ENCODE results near the gene PLXNA4.

Gene PLXNA4

DNA sequence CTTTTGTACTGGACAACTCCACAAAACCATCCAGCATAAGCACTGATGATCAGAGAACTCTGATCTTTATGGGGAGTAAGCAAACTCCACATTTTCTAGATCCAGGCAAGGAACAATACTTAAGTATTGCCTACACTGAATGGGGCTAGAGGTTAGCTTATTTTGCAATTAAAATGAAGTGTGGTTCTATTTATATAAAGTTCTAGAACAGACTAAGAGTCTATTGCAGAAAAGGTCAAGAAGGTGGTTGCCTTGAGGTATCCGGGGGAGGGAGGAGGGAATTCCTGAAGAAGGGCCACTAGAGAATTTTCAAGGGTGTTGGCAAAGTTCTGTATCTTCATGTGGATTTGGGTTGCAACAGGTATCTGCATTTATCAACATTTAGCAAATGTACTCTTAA is 477.9 kb downstream of the PLXNA4 start:
- no peak for DNase-seq

DNA sequence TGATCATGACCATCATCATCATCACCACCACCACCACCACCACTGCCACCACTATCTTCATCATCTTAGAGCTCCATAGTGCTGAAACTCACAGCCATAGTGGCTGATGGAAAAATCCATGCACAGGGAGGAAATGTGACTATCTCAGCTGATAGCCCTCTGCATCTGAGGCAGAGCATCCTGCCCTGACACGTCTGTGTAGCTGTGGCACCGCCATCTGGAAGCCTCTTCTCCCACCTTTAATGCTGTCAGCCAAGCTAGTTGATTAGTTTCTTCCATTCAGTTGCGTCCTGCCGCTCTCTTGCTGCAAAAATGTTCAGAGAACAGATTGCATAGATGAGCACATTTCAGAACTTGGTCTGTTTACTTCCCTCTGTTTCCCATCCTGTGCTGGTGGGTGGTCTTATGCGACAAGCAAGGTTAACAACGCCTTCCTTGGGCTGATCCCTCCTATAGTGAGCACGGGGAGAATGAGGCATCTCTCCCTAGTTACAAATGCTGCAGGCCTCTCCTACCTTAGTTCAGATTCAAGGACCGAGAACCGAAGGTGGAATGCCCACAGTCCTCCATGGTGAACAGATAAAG is 478.6 kb downstream of the PLXNA4 start:
- DNase-seq: no peak

DNA sequence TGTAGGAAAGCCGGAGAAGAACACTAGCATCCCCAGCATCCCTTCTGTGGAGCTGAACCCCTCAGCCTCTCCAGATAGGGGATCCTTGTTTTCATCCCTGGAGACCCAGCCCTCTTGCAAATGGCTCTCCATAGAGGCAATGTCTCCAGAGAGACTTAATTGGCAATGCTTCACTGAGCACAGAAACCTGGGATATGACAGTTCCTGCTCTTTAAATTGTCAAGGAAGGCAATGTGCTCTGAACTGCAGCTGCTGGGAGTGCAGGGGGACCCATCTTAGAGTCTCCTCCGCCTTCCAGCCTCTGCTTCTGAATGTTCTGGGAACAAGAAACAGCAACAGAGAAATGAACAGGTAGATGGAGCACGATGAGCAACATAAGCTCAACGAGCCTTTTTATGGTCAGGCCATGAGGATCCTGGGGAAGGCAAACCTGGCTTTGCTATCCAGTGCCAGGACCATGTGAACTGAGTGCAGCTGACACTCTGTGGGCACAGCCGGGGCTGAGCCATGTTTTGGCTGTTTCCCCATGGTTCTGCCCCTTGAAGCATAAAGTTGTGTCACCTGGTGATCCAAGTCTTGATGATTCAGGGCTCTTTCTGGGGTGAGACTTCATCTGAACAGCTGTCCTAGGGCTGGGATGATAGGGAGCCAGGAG is 481.0 kb downstream of the PLXNA4 start:
- DNase-seq: no peak

DNA sequence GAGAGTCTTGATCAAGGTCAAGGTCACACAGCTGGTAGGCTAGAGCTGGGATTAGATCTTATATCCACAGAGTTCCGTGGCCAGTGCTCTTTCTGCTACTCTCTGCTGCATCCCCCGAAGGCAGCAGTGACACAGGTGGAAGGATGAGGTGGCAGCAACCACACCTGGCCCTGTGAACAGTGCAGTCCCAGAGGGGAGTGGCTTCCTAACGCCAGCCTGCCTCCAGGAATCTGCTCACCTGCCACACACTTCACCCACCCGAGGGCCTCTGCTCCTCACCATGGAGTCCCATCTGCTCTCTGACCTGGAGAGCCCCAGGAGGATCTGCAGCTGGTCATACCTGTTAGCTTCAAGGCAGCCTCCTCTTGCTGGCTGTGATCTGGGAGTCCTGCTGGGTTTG is 484.2 kb downstream of the PLXNA4 start:
- no peak for DNase-seq

DNA sequence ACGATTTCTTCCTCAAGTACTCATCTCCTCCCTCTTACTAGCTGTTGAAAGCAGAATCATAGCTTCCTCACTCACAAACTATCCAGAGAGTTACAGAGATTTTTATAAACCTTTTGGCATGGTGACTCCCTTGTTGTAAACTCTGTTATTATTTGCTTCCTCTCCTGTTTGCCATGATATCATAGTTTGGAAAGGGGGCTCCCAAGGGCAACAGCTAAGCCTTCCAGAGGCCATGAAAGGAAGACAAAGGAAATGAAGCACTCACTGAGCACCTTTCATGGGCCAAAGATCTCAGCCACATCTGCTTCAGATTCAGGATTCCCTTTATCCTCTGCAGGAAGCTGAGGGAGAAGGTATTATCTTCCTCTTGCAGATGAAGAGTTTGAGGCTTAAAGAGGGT is 484.6 kb downstream of the PLXNA4 start:
- no peak for DNase-seq

DNA sequence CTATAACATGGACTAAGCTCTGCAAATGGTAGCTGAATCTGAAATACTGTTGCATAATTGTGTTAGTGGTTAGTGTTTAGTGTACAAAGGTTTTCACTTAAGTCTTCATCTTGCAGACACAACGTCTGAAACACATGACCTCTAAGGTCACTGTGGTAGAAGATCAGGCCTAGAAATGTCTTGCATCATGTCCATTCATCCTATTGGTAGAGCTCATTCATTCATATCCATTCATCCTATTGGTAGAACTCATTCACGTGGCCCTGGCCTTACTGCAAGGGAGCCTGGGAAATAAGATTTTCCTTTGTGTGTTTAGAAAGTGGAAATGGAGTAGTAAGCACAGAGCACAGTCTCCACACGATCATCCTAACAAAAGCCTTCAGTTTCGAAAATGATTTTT is 485.8 kb downstream of the PLXNA4 start:
- no peak for DNase-seq

DNA sequence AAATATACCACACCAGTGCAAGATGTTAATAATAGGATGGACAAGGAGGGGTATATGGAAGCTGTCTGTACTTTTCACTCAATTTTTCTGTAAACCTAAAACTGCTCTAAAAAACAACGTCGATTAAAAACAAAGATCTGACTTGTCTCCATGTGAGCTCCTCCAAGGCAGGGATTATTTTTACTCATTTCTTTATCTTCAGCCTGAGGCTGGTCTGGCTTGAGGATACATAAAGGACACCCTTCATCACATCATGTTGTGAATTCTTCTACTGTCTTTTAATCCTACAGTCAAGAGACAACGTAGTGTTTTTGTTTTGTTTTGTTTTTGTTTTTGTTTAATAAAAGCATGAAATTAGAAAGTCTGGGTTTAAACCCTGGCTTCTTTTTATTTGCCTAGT is 486.9 kb downstream of the PLXNA4 start:
- DNase-seq: no peak

DNA sequence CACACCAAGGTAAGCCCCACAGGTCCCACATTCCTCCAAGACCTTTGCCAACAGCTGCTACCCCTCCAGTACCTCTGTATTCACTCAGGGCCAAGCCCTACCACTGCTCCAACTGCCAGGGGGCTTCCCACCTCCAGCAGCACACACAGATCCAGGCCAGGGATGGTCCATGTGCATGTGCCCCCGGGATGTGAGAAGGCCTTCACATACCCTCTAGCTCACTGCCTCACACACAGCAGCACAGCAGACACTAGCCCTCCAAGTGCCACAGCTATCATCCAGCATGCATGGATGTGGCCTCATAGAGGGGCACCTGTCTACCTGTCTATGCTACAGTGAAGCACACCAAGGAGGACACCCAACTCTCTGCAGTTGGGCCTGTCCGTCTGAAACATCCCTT is 488.8 kb downstream of the PLXNA4 start:
- no peak for DNase-seq

DNA sequence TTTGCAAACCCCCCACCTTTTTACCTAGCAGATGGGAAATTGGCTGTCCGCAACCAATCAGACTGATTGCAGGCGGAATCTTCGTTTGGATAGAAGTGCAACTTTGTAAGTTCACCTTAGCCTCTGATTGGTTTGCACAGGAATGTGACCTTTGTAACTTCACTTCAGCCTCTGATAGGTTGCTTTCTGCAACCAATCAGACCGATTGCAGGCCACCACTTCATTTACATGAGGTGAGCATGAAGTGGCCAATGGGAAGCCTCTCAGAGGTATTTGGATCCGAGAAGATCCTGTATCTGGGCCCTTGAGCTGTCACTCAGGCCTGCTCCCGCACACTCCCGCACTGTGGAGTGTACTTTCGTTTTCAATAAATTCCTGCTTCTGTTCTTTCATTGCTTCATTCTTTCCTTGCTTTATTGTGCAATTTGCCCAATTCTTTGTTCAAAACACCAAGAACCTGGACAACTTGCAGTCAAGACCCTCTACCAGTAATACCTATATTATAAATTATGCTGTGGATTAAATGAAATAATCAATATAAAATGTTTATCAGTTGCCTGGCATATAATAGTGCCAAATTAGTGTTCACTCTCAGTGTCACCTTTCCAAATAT is 491.4 kb downstream of the PLXNA4 start:
- DNase-seq: no peak

DNA sequence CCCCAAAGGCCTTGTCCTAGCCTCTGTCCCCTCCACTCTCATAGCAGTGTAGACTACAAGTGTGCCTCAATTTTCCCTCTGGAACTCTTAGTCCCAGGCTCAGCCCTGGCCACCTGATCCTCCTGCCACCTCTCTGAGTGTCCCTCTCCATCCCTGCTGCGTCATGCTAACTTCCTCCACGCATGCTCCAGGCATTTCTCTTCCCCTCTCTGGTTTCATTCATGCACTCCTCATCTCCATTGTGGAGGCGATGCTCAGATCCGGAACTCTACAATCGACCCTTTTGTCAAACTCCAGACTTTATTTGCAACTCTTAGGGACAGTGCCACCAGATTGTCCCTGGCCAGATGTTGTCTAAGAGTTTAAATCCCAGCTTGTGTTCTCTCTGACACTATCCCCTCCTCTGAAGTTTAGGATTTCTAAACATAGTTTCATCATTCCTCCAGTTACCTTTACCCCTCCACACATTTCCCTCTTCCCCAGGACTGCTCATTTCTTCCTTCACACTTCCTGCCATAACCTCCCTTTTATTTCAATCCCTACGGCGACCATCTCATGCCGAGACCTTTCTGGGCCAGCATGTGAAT is 492.6 kb downstream of the PLXNA4 start:
- DNase-seq: no peak

DNA sequence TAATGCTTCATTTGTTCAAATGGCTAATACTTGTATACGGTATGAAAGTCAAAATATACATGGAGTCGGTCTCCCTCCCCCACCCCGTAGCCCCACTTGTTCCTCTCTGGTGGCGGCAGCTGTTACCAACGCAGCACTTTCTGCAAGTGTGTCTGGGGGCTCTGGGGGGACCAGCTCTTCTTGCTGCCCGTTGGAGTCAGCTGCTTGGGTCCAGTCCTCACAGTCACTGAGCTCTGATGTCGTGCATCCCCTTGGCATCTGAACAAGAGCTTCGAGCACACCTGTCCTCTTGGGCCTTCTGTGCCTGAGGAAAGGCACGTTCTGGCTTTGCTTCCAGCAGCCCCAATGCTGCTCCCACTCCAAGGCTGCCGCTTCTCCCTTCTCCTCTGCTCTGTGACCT is 493.1 kb downstream of the PLXNA4 start:
- DNase-seq: no peak

DNA sequence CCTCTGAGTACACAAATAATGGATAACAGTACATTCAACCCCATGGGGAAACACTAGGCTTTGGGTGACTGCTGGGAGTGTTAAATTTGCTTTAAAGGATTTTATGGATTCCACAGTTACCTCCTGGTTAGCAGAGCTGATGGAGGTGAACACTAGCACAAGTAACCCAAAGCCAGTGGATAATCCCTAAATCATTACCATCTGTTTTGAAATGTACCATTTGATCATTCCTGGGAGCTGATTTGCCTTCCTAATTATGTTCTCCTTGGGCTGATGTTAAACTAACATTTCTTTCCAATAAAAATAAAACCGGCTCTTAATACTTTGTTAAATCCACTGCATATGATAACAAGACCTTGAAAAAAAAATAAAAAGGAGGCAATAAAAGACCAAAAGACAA is 493.9 kb downstream of the PLXNA4 start:
- DNase-seq: no peak

DNA sequence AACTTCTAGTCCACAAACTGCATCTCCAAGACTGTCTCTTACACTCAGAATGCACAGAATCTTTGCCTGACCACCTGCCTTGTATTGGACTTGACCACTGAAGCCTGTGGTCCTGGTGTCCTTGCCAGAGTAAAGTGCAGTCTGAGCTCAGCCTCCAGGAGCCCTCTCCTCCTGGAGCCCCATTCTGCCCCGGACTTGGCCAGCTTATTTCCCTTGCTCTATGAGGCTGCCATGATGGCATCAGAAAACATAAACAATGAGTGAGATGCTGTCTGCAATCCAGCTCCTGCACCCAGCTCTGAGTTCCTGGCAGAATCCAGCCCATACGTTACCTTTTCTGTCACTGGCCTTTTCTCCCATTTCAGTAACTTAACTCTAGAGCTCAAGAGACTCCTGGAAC is 494.6 kb downstream of the PLXNA4 start:
- DNase-seq: no peak

DNA sequence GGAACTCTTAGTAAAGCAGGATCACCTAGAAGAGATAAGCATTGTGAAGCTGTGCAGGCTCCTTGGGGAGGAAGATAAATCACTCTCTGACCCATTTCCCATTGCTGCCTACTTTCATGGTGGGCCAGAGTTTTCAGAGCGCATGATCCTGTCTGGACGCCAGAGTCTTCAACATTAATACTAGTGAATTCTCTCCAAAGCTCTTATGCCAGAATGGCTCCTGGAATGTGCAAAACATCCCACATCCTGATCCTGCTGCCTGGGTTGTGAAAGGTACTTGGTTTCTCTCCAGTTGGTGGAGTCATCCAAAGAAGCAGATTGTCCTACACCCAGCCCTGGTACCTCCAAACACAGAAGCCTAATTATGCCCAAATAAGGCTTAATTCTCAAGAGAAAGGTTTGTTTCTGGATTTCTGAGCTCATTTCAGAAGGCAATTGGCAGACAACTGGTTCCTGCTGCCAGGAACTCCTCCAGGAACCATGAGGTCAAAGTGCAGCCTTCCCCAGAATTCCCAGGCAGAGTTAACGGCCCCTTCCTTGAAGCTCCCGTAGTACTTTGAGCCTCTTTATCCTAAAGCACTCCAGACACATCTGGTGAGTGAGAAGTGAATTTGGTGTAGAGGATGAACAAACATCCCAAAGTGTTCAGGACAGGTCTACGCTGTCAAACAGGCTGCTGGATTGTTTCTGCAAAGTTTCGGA is 495.2 kb downstream of the PLXNA4 start:
- DNase-seq: no peak

DNA sequence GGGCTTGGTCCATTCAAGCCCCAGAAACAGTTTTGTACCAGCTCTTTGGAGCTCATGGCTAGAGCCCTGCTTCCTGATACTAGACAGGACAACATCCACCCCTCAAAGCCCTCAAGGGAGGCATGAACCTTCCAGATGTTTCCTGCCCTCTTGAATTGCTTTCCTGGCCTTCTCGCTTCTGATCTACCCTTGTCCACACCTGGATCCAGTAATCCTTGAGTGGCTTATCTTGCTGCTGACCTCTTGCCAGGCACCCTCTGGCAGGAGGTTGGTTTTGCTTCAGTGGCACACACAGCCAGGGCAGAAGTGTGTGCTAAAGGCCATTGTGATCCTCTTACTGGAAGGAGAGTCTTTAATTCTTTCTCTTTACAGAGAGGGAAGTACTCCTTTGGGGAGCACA is 495.8 kb downstream of the PLXNA4 start:
- no peak for DNase-seq

DNA sequence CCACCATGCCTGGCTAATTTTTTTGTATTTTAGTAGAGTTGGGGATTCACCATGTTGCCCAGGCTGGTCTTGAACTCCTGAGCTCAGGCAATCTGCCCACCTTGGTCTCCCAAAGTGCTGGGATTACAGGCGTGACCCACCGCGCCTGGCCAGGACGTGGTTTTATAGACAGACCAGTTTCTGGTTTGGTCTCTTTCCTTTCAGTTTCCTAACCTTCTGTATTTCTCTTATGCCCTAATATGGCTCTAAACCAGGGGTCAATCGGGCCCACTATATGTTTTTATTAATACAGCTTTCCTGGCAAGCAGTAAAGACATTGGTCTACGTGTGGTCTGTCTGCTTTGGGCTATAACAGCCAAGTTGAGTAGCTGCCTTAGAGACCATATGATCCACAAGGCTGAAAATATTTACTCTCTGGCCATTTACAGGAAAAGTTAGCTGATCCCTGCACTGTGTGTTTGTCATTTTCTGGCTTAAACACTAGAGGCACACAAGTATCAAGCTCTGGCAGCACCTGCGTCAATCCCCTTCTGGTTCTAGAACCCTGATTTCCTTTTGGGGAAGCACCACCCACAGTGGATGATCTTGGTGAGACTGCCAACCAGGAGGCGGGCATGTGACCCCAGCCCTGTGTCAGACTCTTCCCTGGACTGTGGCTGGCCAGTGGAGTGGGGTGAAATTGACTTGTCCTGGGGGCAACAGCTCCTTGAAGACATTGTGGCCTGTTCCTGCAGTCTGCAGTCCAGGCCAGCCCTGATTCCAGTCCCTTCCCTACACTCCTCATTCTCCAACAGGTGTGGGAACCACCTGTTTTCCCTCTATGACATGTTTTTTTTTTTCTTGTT is 497.2 kb downstream of the PLXNA4 start:
- DNase-seq: no peak

DNA sequence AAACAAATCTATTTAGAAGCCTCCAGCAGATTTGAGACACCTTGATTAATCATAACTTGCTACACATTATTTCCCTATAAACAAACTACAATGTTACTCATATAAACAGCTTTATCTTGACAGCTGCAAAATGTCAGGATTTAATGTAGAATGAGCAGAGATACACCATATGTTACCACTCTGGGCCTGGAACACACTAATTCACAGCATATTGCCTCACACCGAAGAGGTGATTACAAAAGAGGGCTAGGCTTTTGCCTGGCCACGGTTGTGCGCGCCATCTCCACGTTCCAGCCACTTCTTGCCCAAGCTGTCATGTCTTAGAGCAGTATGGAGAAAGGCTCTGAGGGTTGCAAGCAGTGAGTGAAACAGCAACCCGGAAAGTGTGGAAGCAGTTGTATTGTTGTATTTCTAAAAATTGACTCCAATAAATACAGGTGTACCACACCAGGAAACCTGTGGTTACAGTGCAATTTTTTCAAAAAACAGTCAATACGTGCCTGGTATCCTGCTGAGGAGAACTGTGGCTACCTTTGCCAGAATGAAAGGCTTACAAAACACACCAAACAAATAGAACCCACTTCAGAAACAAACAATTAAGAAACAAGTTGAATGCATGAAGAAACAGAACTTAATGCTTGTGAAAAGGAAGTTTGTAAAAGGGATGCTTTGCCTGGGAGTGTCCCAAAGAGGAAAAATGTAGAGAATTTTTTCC is 498.1 kb downstream of the PLXNA4 start:
- DNase-seq: no peak

DNA sequence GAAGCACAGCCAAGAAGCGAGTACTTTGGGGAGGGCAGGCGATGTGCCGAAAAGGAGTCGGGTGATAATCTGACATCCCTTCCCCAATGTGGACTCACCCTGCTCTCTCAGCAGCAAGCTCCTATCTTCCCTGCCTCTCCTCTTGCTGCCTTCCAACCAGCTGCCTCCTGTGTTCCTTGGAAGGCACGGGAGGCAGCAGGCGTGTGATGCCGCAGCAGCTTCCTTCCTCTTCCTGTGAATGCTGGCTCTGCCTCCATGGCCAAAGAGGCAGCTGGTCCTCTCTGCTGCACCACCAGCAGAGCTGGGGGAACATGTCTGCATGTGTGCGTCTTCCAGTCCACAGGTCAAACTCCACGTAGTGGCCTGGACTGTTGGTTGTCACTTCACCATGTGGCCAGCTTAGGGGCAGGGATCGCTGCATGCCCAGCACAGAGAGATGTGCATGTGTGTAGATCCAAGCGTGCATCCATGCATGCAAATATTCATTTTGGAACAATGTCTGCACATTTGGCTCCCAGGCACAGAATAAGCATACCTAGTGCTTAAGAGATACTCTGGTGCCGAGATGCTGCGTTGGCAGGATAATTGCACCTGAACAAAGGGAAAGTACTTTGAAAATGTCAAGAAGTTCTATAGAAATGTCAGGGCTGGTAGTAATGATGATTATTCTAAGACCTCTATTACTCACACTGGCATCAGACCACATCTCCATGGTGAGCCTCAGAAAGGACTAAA is 499.8 kb downstream of the PLXNA4 start:
- DNase-seq: no peak

DNA sequence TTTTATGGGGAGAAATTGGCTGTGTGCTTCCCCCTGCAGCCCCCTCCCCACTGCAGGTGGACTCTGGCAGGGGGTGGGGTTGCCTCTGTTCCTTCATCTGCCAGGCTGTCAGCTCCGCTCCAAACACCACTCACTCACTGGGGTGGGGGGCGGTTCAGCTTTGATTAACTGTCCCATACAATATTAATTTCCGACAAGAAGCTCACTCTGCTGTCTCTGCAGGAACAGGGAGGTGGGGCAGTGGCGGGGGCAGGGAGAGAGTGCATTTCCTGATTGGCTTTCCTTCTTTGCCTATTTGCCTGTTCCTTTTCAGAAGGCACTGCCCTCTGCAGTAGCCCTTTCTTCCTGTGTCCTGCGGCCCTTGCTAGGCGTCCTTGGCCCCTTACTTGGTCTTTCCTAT is 500.8 kb downstream of the PLXNA4 start:
- DNase-seq: no peak

DNA sequence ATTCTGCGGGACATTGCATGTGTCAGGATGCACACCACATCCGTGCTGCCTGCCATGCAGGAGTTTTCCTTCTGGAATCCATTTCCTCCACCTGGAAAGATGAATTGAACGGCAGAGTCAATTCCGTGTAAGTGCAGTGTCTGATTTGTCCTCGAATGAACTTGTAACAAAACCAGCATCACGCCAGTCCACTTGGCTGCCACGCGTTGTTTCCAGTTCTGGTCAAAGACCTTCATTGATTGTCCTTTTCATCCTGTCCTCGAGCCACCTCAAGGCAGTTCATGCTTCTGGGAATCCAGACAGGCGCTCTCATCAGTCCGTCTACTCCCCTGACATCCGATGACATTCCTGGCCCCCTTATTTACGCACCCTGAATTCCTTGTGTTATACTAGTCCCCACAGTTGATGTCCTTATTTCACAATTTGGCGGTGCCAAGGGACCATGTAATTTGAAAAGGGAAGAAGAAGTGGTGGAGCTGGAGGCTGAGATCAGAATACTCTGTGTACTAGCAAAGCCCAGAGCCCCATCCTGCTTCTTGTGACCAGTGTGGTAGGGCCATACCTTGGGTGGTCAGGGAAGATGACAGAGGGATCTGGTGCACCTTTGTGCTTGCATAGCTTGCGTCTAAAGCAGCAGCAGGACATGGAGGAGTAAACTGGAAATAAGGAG is 502.2 kb downstream of the PLXNA4 start:
- no peak for DNase-seq

Measured in T-helper 1 cell (primary cell).